Esophagus muscularis mucosa (tissue), 4 donors: ENCODE measurements around the gene FOXE1. TPM values are rescaled to one million over a fixed set of nuclear protein-coding genes. Genes with fewer than 3 reads are reported as not detected.

Source experiments
- DNase-seq: peaks from one replicate; pipeline ENCODE4 v3.0.0-alpha.2; 2017; ENCODE audit errors: extremely low spot score
- H3K27ac ChIP-seq, 4 donors: fragments of 200-600 bp; sonication (generic); replicated peaks in 1 of 4; 1 replicate in 3 of 4; 2 replicates in 1 of 4; pipeline ENCODE4 v1.5.1; 2016 to 2019; ENCODE audit warnings: mild to moderate bottlenecking in 1 of 4
- H3K27me3 ChIP-seq, 4 donors: fragments of 200-600 bp; sonication (generic); one replicate each; pipeline versions ENCODE4 v1.5.1 to v1.6.0; 2016 to 2019
- H3K36me3 ChIP-seq, 4 donors: fragments of 200-600 bp; sonication (generic); one replicate each; pipeline ENCODE4 v1.5.1; 2016 to 2019
- H3K4me1 ChIP-seq, 4 donors: fragments of 200-600 bp; sonication (generic); one replicate each; pipeline ENCODE4 v1.5.1; 2016 to 2019
- H3K4me3 ChIP-seq, 4 donors: fragments of 200-600 bp; sonication (generic); 1 replicate in 2 of 4; 2 replicates in 2 of 4; pipeline ENCODE4 v1.5.1; 2016 to 2019; ENCODE audit warnings: mild to moderate bottlenecking in 4 of 4, moderate library complexity in 1 of 4
- H3K9me3 ChIP-seq, 4 donors: fragments of 200-600 bp; sonication (generic); 1 replicate in 3 of 4; 2 replicates in 1 of 4; pipeline ENCODE4 v1.5.1; 2016 to 2019
- CTCF ChIP-seq, 3 experiments: fragments of 200-600 bp in 2 of 3; fragments of 450-650 bp in 1 of 3; sonication (generic) in 2 of 3; IDR thresholded peaks; one replicate each; pipeline ENCODE4 v1.5.1; 2017 to 2019; ENCODE audit warnings: antibody characterized with exemption in 3 of 3, mild to moderate bottlenecking in 2 of 3, moderate library complexity in 1 of 3
- EP300 ChIP-seq: sonication (generic); formaldehyde crosslinking; IDR thresholded peaks from one replicate; pipeline ENCODE4 v1.6.1; 2017; ENCODE audit warnings: antibody characterized with exemption
- POLR2A ChIP-seq: fragments of 450-650 bp; IDR thresholded peaks from one replicate; pipeline ENCODE4 v1.6.1; 2017; ENCODE audit warnings: antibody characterized with exemption, moderate library complexity, mild to moderate bottlenecking, low read depth
- POLR2AphosphoS5 ChIP-seq, 2 donors: sonication (generic); formaldehyde crosslinking; IDR thresholded peaks; one replicate each; pipeline ENCODE4 v1.6.1; 2017; ENCODE audit warnings: antibody characterized with exemption in 2 of 2
- WGBS: methylation state at CpG from one replicate; pipeline ENCODE4 v1.1.5; 2018; 5-methylcytosine and 5-hydroxymethylcytosine counted together
- intact Hi-C: fragments of 100-400 bp; cut with DNase I; formaldehyde crosslinking; loops from one replicate; pipeline ENCODE4 v1.15.1; 2023
- total RNA-seq, 4 donors: library from RNA; depleted of rRNA; stranded (reverse); fragments of >200 nt; gene quantifications; one replicate each; pipeline versions ENCODE4 v1.1.0 to v1.2.1, GENCODE V29; 2016

Gene FOXE1
- total RNA-seq, 4 donors from 2014 or later = not detected

GRCh38 chr9:97858826-97859225 lies 5.8 kb downstream of the FOXE1 start:
- 18% methylated on average over 1 of the region's 1 CpG for WGBS
- peaks cover 6 to 97% (median 56%) of the 10 kb centered on the region in 4 donors for H3K27me3 ChIP-seq
- intact Hi-C loops = no loop called here
- no peak for DNase-seq
- no peak overlapping the region for H3K27ac ChIP-seq
- TF ChIP-seq POLR2AphosphoS5 (IDR thresholded peaks at IDR 0.05) (no peak), CTCF (IDR thresholded peaks at IDR 0.05) (no peak), POLR2A (no peak), EP300 (no peak)
- no peak overlapping the region for H3K4me3 ChIP-seq
- no peaks in the 10 kb centered on the region for H3K9me3 ChIP-seq
- peaks cover 4 to 23% (median 17%) of the 10 kb centered on the region in 4 donors for H3K4me1 ChIP-seq
- no peaks in the 10 kb centered on the region for H3K36me3 ChIP-seq

GRCh38 chr9:97859346-97859745 lies 6.3 kb downstream of the FOXE1 start:
- Histone ChIP-seq H3K4me3 (no peak overlapping the region), H3K9me3 (no peaks in the 10 kb centered on the region), H3K27me3 (peaks cover 6 to 97% (median 54%) of the 10 kb centered on the region in 4 donors), H3K27ac (no peak overlapping the region), H3K36me3 (no peaks in the 10 kb centered on the region), H3K4me1 (peaks cover 4 to 18% (median 12%) of the 10 kb centered on the region in 4 donors)
- intact Hi-C loops = no loop called here
- no peak for TF ChIP-seq POLR2AphosphoS5 (IDR thresholded peaks at IDR 0.05)
- TF ChIP-seq EP300 = no peak
- no peak for TF ChIP-seq CTCF (IDR thresholded peaks at IDR 0.05)
- TF ChIP-seq POLR2A = no peak
- WGBS = 65% methylated on average over 2 of the region's 2 CpGs
- DNase-seq = no peak

- Histone ChIP-seq H3K4me1 (peaks cover 4 to 10% (median 7%) of the 10 kb centered on the region in 4 donors), H3K27ac (no peak overlapping the region), H3K27me3 (peaks cover 0 to 94% (median 42%) of the 10 kb centered on the region in 4 donors), H3K36me3 (no peaks in the 10 kb centered on the region), H3K4me3 (no peak overlapping the region), H3K9me3 (peaks cover 0 to 6% (median 2%) of the 10 kb centered on the region in 4 donors)
- intact Hi-C loops = no loop called here
- whole genome bisulfite sequencing = 28% methylated on average over 9 of the region's 10 CpGs
- no peak for DNase-seq
- TF ChIP-seq EP300 (no peak), POLR2A (no peak), CTCF (IDR thresholded peaks at IDR 0.05) (no peak)
Measured at GRCh38 chr9:97860451-97861147, 7.6 kb downstream of the FOXE1 start.

GRCh38 chr9:97861148-97861475 lies 8.1 kb downstream of the FOXE1 start:
- Histone ChIP-seq H3K27ac (no peak overlapping the region), H3K9me3 (peaks cover 0 to 11% (median 7%) of the 10 kb centered on the region in 4 donors), H3K36me3 (no peaks in the 10 kb centered on the region), H3K4me1 (peaks cover 4 to 10% (median 7%) of the 10 kb centered on the region in 4 donors), H3K27me3 (peaks cover 0 to 90% (median 40%) of the 10 kb centered on the region in 4 donors), H3K4me3 (no peak overlapping the region)
- WGBS = 68% methylated on average over 5 of the region's 5 CpGs
- intact Hi-C loops = no loop called here
- TF ChIP-seq POLR2A (no peak), CTCF (IDR thresholded peaks at IDR 0.05) (no peak), POLR2AphosphoS5 (IDR thresholded peaks at IDR 0.05) (no peak), EP300 (no peak)
- no peak for DNase-seq
